Head of caudate nucleus (tissue), 42 donors: Measurements from ENCODE around the gene RET.

Experiments
- DNase-seq, 42 donors: peaks; one replicate each; pipeline versions ENCODE4 v3.0.0 to v3.0.0-alpha.2; 2020 to 2021; ENCODE audit warnings: mixed read lengths in 7 of 42
- intact Hi-C: fragments of 100-400 bp; cut with DNase I; formaldehyde crosslinking; loops from one replicate; pipeline ENCODE4 v1.15.0; 2022

Gene RET

DNA sequence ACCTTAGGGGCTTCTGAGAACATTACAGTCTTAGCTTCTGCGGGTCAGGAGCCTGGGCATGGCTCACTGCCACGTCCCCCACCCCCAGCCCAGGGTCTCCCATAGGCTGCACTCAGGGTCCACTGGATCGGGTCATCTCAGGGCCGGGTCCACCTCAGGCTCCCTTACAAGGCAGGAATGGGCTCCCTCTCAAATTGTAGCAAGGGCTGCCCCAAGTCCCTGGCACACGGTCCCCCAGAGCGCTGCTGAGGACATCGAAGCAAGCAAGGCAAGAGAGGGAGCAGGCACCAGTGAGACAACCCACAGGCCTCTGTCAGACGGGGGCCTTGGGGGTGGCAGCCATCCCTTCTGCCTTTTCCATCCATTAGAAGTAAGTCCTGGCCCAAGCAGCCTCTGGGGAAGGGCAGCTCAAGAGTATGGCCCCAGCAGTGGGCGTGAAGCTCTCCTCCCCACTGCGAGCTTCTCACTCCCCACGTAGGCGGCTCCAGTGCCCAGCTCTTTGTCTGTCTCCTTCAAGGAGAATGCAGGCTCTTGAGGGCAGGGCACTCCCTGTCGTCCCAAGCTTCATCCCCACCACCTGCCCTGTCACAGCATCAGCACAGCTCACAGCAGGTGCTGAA, 18.0 kb upstream of the RET start:
- DNase-seq: no peak
- intact Hi-C loops: no loop called here

DNA sequence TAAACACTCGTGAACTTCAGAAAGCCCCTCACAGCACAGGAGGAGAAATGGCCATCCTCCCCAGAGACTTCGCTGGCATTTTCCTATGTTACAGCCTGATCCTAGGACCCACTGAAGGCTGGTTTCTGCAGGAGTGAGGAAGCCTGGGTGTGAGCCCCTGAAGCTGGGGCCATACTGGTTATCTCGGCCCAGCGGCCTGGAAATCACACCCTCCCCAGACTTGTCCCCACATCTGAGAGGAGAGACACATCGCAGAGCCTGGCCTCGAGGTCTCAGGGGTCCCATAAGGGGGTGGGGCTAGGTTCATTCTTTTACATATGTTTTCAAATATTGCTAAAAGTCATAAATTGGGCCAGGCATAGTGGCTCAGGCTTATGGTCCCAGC, 17.5 kb upstream of the RET start:
- DNase-seq: no peak
- intact Hi-C loops: no loop called here

DNA sequence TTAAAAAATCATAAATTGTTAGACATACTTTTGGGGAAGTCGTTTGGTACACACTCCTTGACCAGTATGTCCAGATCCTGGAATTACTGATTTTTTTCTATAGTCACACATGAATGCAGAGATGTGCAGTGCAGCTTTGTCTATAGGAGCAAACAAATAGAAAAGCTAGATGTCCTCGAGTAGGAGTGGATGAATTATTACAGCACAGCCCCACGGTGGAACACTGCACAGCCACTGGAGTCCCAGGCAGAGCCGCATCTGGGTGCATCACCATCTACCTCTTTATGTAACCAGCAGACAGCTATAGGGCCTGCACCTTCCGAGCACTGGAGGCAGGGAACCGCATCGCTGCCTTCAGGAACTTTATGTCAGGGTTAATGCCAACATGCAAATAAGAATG, 17.0 kb upstream of the RET start:
- no peak for DNase-seq

DNA sequence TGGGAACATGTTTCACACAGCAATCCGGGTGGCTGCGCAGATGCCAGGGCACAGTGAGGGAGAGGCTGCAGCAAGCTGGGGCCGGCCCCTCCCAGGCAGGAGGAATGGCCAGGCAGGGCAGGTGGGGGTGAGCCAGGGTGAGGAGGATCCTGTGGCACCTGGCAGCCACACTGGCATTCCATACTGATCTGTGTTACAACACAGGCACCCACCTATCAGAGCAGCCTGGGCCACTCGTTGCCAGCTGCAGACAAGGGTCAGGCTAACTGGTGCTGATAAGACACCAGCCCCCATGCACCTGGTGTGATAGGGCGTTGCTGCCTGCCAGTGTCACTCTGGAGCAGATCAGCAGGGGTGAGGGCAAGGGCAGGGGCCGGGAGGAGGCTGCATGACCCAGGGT, 16.6 kb upstream of the RET start:
- no peak for DNase-seq
- intact Hi-C loops: no loop called here

More for the DNA sequence above, 17.0 kb upstream of the RET start:
- intact Hi-C loops: no loop called here

DNA sequence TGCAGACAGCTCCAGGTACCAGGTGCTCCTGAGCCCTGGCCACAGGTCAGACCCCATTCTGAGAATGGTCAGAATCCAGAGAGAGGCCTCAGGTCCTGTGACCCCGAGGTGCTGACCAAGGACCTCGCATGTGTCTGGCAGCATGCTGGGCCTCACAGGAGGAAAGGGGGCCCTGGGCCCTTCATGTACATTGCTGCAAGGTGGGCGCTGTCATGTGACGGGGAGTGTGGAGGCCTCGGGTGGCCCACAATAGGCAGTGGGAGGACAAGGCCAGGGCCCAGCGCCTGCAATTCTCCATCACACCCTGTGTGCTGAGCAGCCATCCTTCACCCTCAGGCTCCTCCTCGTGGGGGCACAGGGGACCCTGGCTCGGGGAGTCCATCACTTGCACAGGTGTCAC, 15.5 kb upstream of the RET start:
- intact Hi-C loops: no loop called here
- DNase-seq: no peak

DNA sequence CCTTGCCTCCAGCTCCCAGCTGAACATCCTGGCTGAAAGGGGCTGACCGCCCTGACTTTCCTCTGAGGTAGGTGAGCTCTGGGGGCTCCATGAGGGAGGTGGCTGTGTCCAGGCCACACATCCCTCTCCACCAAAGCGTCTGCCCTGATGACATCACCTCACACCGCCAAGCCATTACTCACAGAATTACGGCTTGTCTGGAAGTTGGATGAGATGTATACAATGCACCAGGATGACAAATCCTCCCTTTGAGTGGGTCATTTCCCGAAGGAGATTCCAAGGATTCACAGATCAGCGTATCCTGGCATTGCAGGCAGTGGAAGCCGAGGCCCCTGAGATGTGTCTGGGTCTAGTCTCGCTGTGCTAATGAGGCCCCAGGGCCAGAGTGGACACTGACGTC, 15.1 kb upstream of the RET start:
- no peak for DNase-seq
- intact Hi-C loops: no loop called here

DNA sequence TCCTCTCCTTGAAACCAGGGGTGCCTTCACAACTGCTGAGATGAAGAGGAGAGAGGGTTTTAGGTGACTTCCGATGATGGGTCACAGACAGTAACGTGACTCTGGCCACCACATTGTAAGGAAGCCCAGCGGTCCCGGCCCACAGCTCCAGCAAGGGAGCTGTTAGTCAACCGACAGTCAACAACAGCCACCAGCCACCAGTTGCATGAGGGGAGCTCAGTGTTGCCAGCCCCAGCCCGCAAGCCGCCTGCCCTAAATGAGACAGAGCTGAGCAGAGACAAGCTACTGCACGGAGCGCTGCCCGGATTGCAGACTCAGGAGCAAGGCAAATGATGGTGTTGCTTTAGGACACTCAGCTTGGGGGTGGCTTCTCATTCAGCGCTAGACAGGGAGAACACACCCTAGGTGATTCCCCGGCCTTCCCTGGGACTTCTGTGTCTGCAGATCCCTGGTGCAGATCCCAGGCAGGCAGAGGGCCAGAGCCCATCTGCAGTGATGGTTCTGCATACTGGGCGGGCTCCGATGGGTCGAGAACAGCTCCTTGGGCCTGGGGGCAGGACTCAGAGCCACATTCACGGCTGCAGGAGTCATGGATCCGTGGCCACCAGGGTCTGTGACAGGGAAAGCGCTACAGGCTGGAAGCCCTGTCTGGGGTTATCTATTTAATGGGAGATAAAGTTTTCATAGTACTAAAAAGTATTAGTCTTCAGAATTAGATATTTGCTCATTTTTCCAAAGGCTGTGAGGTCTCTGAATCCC, 14.3 kb upstream of the RET start:
- intact Hi-C loops: no loop called here
- no peak for DNase-seq

DNA sequence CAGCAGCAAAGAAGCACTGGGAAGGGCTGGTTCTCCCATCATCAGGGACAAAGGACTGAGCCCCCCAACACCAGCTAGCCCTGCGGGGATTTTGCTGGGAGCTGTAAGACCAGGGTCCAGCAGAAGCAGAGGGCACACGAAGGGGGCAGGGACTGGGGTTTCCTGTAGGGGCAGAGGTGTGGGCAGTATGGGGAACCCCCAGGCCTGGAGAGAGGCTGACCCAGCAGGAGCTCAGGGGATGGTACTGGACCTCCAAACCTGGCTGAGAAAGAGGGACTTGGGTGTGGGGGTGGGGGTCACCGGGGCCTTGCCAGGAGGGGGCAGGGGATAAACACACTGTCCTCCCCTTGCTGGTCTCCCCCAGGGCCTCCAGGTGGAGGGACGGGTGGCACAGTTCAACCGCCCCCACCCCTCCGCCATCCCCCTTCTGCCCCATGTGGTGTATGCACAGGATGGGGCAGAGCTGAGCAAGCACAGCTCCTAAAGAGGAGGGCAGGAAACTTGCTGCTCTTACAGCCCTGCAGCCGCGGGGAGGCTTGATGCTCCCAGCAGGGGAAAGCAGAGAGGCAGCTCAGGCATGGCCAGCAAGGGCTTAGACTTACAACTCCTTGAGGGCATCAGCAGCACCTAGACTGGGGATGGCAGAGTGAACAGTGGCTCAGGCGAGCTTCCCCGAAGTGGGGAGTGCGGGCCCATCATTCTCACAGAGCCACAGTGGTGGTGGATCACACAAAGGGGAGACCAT, 12.4 kb upstream of the RET start:
- no peak for DNase-seq
- intact Hi-C loops: no loop called here

DNA sequence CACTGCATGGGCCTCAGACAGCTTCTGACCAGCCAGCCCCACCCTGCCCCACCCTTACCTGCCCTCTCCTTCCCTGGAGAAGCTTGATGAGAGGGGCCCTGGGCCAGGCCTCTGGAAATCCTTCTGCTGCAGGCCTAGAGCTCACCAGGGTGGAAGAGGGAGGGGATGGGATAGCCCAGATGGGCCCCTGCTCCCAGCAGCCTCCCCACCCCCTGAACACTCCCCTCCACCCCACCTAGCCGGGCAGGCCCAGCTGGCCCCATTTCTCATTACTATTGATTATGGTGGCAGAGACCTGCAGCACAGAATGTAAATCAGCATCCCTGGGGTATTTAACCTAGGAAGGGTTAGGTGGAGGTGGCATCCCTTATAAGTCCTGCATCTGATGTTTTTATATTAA, 11.6 kb upstream of the RET start:
- no peak for DNase-seq

DNA sequence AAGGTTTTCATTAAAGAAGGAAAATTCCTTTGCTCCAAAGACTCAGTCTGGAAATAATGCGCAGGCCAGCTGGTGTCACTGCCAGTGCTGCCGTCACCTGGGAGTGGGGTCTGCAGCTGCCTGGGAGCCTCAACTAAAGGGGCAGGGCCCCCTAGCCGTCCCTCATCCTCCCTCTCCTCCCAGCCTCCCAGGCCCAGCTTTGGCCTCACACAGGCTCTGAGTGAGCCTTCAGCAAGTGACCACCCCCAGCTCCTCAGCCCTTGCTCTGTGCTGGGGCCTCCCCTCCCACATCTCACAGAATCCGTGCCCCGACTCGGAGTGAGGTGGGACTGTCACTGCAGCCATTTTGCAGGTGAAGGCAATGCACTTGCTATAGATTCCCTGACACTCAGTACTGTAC, 11.1 kb upstream of the RET start:
- intact Hi-C loops: no loop called here
- no peak for DNase-seq

More for the DNA sequence above, 11.6 kb upstream of the RET start:
- intact Hi-C loops: no loop called here

DNA sequence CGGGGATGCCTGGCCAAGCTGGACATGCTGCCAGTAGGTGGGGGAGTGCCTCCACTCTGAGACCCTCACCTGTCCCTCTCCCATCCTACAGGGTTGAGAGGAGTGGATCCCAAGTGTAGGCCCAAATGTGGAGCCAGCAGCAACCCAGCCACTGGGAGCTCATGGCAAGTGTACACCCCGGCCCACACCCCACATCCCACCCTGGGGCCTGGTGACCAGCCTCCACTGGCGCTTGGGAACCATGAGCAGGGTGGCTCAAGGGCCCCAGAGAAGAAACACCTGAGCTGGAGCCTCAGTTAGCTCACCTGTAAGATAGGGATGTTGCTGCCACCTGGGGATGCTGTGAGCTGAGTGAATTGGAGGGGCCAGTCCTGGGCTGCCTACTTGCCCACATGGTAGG, 10.4 kb upstream of the RET start:
- intact Hi-C loops: no loop called here
- DNase-seq: no peak

DNA sequence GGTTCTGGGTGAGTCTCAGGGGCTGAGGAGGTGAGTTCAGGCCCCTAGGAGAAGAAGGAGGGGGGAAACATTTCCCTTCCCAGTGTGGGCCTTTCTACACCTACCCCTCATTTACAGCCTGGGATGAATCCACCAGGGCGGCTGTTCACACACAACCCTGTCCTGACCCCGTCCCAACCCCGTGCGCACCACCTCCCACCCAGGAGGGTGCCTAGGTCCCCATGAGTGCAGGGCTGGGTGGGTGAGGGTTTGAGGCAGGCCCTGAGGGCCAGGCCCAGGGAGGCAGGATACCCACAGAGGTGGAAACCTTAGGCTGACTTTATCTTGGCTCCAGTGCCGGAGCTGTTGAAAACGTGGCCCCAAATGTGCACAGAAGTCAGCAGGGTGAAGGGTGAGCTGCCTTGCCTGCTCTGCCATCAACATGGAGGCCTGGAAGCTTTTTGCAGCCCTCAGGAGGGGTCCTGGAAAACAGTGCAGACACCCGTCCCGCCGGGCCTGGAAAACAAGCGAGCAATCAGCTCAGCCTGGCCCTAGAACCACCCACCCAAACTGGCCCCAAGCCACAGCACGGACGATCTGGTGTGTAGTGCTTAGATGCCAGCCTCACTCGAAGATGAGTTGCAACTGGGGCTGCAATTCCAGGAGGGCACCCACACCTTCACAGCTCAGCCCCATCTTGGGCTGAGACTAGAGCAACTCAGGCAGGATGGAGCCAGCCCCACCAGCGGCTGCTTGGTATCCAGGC, 9.3 kb upstream of the RET start:
- intact Hi-C loops: no loop called here
- no peak for DNase-seq

DNA sequence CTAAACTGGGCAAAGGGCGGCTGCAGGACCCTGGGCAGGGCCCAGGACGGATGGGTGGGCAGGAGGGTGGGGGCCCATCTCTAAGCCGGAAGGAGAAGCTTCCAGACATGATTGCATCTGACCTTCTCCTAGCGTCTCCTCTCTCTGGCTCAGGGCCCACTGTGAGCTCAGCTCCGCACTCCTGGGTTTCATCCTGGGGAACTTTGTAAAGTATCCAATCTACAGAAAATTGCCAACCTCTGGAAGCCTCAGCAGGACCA, 8.8 kb upstream of the RET start:
- intact Hi-C loops: no loop called here
- DNase-seq: no peak

DNA sequence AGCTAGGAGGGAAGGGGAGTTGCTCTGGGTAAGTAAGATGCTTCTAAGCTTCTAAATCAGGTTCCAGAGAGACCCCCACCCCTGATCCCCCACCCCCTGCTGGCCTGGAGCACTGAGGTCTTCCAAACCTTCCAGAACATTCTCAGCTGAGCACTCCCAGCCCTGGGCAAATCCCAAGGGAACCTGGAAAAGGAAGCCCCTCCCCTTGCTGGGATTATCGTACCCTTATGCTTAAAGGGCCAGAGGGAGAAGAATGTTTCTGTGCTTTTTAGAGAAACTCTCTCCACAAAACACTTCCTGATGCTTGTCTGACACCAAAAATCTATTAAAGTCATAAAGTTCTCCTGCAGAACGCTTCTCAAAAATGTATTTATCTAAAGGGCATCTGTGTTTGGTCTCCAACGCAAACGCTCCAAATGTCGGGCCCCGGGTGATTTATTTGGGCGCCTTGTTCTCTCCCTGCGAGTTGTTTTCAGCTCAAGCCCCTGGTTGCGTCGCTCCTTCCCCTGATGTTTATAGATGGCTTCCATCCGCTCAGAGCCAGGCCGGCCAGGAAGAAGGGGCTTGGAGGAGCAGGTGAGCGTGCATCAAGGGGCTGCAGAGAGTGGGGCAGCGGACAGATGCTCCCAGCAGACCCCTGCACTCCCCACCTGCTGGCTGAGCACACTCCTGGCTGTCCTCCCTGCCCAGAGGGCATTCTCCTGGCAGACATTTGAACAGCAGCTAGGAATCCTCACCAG, 8.2 kb upstream of the RET start:
- DNase-seq: no peak
- intact Hi-C loops: no loop called here

DNA sequence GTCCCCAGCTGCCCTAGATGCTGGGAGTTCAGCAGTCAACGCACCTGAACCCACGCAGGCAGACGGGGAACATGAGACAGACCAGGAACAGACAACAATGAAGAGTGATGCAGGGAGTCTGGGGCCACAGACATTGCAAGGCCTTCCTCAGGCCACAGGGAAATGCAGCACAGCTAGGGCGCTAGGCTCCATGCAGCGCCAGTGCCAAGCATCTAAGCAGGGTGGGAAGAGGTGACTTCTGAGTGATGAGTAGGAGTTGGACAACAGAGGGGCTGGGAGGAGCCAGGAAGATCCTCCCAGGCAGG, 7.7 kb upstream of the RET start:
- intact Hi-C loops: no loop called here
- no peak for DNase-seq

DNA sequence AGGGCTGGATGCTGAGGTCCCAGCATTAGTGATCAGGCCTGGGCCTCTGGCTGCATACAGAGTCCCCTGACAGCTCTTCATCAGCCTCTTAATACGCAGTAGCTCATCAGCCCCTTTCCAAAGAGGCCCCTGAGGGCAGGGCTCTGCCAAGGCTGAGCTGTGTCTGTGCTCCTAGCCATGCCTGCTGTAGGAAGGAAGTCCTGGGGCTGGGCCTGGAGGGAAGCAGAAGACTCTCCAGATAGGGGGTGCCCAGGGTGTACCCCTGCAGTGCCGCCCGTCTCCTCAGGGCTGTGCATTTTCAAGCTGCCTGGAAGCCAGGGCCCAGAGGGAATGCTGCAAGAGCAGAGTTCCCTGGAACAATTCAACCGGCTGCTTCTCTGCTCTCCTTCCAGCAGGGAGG, 7.3 kb upstream of the RET start:
- intact Hi-C loops: no loop called here
- no peak for DNase-seq

DNA sequence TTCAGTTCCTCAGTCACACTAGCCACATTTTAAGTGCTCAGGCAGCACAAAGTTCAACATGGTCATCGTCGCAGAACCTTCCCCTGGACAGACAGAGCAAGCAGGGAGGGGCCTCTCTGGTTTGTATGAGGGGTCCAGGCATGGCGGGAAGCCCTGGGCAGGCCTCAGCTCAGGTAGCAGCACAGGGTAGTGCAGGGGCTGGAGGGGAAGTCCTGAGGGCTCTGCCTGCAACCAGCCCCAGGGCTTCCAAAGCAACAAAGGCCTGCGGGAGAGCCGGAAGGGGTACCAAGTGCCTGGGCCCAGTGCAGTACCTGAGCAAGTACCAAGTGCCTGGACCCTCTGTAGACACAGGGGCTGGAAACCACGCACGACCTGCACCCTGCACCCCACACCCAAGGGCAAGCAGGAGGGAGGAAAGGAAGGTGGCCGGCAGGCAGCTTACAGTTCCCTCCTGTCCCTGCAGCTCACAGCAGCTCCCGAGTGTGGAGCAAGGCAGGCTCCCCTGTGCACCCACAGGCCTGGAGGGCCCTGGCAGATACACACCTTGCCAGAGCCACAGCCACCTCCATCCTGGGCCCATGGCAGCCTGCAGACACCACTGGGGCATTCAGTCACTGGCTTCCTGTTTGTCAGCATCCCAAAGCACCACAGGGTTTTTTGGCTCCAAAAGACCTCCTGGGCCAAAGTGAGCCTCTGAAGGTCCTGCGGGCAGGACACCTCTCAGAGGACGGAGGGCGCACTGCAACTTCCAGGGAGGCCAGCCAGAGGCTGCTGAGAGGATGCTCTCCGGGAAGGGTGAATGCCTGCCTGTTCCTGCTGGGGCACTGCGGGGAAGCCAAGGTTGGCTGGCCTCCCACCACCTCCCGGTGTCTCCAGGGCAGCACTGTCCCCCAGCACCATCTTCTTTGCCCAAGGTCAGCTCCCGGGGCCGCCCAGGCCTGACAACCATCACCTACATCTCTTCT, 6.5 kb upstream of the RET start:
- intact Hi-C loops: no loop called here
- DNase-seq: no peak

DNA sequence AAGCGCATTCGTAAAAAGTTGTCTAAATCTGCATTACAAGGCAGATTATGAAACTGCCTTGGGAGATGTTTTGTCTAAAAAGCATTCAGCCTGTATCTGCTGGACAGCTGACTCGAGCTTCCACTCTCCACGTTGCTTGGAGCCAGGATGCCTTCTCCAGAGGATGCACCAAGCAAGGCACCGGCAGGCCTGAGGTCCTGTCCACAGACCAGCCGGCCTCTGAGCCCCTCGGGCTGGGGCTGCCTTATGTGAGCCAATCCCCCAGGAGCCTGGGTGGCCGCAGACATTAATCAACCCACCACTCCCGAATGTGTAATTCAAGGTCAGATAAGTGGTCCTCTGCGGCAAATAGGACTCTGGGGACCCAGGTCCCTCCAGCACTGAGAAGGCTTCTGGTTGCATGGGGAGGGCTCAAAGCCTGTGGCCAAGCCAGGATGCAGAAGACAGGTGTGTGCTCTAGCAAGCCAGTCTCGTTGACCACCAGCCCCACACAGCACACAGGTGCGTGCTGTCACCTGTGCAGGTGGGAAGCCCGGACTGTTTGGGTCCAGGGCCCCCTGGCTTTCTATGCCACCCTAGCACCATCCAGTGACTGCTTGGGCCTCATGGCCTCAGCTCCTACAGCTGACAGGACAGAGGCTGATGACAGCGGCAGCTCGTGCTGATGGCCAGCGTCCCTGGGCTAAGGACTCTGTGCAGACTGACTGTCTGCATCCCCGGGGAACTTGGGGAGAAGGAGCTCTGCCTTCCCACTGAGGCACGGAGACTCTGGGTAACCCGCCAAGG, 4.8 kb upstream of the RET start:
- DNase-seq: no peak
- intact Hi-C loops: no loop called here
